Panc1 (cell line): ENCODE data around the gene MAP7. TPM values are rescaled to one million over a fixed set of nuclear protein-coding genes. Genes with fewer than 3 reads are reported as not detected.

Experiments
- ATAC-seq: fragments of 200-7000 bp; cut with Tn5 transposase; 2 replicates; pipeline ENCODE4 v1.9.1; 2020; ENCODE audit warnings: mild to moderate bottlenecking, moderate library complexity
- BruUV-seq: library from RNA; stranded (reverse); fragments of 400-500 nt; replicated peaks from 2 replicates; lab custom pipeline; 2021; lab: Mats Ljungman, UMichigan
- CTCF ChIA-PET: fragments of 300-600 bp; sonication (Branson Sonifier 250); formaldehyde crosslinking; loops from one replicate; lab custom pipeline; 2022; ENCODE audit warnings: antibody characterized with exemption; lab: Charles Lee
- POLR2A ChIA-PET: fragments of 300-600 bp; sonication (Branson Sonifier 250); formaldehyde crosslinking; loops from one replicate; lab custom pipeline; 2022; ENCODE audit warnings: antibody characterized with exemption; lab: Charles Lee
- DNase-seq: peaks from one replicate; pipeline ENCODE4 v3.0.0-alpha.2; 2010; ENCODE audit warnings: low read depth, low spot score
- H3K27ac ChIP-seq: 2 replicates; pipeline ENCODE4 v1.5.1; 2011; ENCODE audit warnings: mild to moderate bottlenecking, low read length, inconsistent platforms
- H3K27me3 ChIP-seq: fragments of 200-500 bp; sonication (Bioruptor generic); 2 replicates; pipeline ENCODE4 v1.6.0; 2014; ENCODE audit warnings: low read length, inconsistent platforms; ENCODE audit not compliant: control insufficient read depth, insufficient read depth
- H3K36me3 ChIP-seq: fragments of 200-500 bp; sonication (Bioruptor generic); 2 replicates; pipeline ENCODE4 v1.5.1; 2014; ENCODE audit warnings: inconsistent platforms, mild to moderate bottlenecking, low read length, moderate library complexity; ENCODE audit not compliant: control insufficient read depth, insufficient read depth
- H3K4me1 ChIP-seq: 2 replicates; pipeline ENCODE4 v1.5.1; 2011; ENCODE audit warnings: inconsistent platforms, mild to moderate bottlenecking, low read length, moderate library complexity; ENCODE audit not compliant: control insufficient read depth, insufficient read depth
- H3K4me3 ChIP-seq, 2 experiments: 2 replicates each; pipeline ENCODE4 v1.5.1; 2011 to 2012; ENCODE audit warnings: low read depth in 2 of 2, low read length in 2 of 2, mild to moderate bottlenecking in 2 of 2, inconsistent platforms in 1 of 2, moderate library complexity in 1 of 2
- H3K9me3 ChIP-seq: fragments of 200-500 bp; sonication (Bioruptor generic); 2 replicates; pipeline ENCODE4 v1.5.1; 2014; ENCODE audit warnings: low read depth, mild to moderate bottlenecking, inconsistent platforms, low read length, moderate library complexity; ENCODE audit not compliant: control insufficient read depth, insufficient read depth
- POLR2AphosphoS5 ChIP-seq: IDR thresholded peaks from 2 replicates; pipeline ENCODE4 v1.6.1; 2012; ENCODE audit warnings: mild to moderate bottlenecking, low read depth, low read length, moderate library complexity
- SIN3A ChIP-seq: IDR thresholded peaks from 2 replicates; pipeline ENCODE4 v1.6.1; 2012; ENCODE audit warnings: low read depth, mild to moderate bottlenecking, low read length, moderate library complexity, borderline replicate concordance; ENCODE audit not compliant: insufficient read depth
- TCF7L2 ChIP-seq: IDR thresholded peaks from 2 replicates; pipeline ENCODE4 v1.6.1; 2011; ENCODE audit warnings: mild to moderate bottlenecking, low read depth, low read length, inconsistent platforms
- in situ Hi-C: cut with HindIII; loops from 2 replicates; pipeline ENCODE4 v1.10.0; 2016; ENCODE audit warnings: low sequenced_read_pairs, low pct_unique_long_range_greater_than_20kb
- intact Hi-C: fragments of 100-400 bp; cut with micrococcal nuclease; formaldehyde crosslinking; loops from one replicate; pipeline ENCODE4 v1.10.0; 2022; ENCODE audit not compliant: unreplicated experiment
- total RNA-seq: library from RNA; stranded (reverse); gene quantifications from one replicate; pipeline ENCODE4 v1.2.1, GENCODE V29; 2021; ENCODE audit not compliant: unreplicated experiment
- TF ChIP-seq, protein P1 (sequence below), 2 experiments: IDR thresholded peaks; 2 replicates each; pipeline ENCODE4 v1.6.1; 2011 to 2012; ENCODE audit warnings: low read depth in 2 of 2, control low read depth in 1 of 2, low read length in 1 of 2, mild to moderate bottlenecking in 1 of 2, moderate library complexity in 1 of 2; ENCODE audit not compliant: insufficient read depth in 1 of 2
- TF ChIP-seq, protein P2 (sequence below): fragments of 450-650 bp; IDR thresholded peaks from 2 replicates; pipeline ENCODE4 v1.5.1; 2017; ENCODE audit warnings: mild to moderate bottlenecking

Gene MAP7
- total RNA-seq, 1 experiment from 2014 or later: 1.8 TPM

DNA sequence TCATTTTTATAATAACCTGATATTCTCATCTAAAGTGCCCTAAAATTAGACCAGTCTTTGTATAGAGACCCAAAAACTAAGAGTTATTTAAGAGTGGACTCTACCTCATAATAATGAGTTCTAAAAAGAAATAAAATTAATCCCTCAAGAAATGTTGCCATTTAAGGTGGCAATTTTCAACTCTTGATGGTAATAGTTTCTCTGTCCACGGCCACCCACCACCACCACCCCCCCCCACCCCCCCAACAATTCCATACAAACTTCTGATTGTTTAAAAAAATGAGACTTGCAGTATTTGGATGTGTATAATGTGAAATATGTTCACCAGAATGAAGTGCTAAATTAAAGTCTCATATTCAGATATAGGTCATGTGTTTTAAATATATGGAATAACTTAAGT, 2.4 kb downstream of the MAP7 start:
- DNase-seq (no peak), ATAC-seq (no peak)
- Histone ChIP-seq H3K27me3 (peaks cover 14% of the 10 kb centered on the region), H3K4me1 (peaks cover 5% of the 10 kb centered on the region; the same call in 1 of the 2 replicates), H3K36me3 (no peaks in the 10 kb centered on the region; the same call in 1 of the 2 replicates), H3K27ac (no peak overlapping the region), H3K9me3 (no peaks in the 10 kb centered on the region), H3K4me3 (no peak overlapping the region)
- TF ChIP-seq, protein P1, sequence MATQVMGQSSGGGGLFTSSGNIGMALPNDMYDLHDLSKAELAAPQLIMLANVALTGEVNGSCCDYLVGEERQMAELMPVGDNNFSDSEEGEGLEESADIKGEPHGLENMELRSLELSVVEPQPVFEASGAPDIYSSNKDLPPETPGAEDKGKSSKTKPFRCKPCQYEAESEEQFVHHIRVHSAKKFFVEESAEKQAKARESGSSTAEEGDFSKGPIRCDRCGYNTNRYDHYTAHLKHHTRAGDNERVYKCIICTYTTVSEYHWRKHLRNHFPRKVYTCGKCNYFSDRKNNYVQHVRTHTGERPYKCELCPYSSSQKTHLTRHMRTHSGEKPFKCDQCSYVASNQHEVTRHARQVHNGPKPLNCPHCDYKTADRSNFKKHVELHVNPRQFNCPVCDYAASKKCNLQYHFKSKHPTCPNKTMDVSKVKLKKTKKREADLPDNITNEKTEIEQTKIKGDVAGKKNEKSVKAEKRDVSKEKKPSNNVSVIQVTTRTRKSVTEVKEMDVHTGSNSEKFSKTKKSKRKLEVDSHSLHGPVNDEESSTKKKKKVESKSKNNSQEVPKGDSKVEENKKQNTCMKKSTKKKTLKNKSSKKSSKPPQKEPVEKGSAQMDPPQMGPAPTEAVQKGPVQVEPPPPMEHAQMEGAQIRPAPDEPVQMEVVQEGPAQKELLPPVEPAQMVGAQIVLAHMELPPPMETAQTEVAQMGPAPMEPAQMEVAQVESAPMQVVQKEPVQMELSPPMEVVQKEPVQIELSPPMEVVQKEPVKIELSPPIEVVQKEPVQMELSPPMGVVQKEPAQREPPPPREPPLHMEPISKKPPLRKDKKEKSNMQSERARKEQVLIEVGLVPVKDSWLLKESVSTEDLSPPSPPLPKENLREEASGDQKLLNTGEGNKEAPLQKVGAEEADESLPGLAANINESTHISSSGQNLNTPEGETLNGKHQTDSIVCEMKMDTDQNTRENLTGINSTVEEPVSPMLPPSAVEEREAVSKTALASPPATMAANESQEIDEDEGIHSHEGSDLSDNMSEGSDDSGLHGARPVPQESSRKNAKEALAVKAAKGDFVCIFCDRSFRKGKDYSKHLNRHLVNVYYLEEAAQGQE (IDR thresholded peaks at IDR 0.05; ENCODE audit: insufficient read depth in 1 of 2, low read depth in 2 of 2, low read length in 1 of 2): no peak
- TF ChIP-seq TCF7L2 (no peak), SIN3A (no peak), POLR2AphosphoS5 (no peak)
- TF ChIP-seq, protein P2, sequence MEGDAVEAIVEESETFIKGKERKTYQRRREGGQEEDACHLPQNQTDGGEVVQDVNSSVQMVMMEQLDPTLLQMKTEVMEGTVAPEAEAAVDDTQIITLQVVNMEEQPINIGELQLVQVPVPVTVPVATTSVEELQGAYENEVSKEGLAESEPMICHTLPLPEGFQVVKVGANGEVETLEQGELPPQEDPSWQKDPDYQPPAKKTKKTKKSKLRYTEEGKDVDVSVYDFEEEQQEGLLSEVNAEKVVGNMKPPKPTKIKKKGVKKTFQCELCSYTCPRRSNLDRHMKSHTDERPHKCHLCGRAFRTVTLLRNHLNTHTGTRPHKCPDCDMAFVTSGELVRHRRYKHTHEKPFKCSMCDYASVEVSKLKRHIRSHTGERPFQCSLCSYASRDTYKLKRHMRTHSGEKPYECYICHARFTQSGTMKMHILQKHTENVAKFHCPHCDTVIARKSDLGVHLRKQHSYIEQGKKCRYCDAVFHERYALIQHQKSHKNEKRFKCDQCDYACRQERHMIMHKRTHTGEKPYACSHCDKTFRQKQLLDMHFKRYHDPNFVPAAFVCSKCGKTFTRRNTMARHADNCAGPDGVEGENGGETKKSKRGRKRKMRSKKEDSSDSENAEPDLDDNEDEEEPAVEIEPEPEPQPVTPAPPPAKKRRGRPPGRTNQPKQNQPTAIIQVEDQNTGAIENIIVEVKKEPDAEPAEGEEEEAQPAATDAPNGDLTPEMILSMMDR: no peak
- ChIA-PET CTCF (interaction anchor here (0.6 to 1.2 kb wide), 5 partner anchors 13 to 307 kb away, joined by 3 to 9 read pairs (median 4); no protein-coding TSS in a partner anchor), POLR2A (no interaction called here)
- in situ Hi-C loops: no loop called here
- no TSS peak for BruUV-seq
- intact Hi-C loops: no loop called here

DNA sequence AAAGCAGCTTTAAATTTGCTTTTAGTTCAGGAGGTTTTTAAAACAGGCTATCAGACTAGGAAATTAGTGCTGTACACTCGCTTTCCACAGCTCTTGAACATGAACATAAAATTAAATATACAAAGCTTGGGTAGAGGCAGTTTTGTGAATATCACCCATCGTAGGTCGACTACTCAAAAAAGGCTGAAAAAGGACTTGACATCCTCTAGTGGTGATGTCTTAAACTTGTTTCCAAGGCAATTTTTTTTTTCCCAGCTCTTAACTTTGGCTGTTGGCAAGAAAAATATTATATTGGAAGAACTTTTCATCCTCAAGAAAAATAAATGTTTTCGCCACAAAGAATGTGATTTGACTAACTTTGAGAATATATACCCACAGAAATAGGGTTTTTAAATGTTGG, 2.9 kb downstream of the MAP7 start:
- no peak overlapping the region for H3K4me3 ChIP-seq
- TF ChIP-seq, protein P2: peak; percentile 89; the same call in 1 of the 2 replicates
- TF ChIP-seq POLR2AphosphoS5: no peak
- ChIA-PET CTCF (interaction anchor here (0.5 to 1.2 kb wide), 6 partner anchors 13 to 306 kb away, joined by 3 to 9 read pairs (median 4); no protein-coding TSS in a partner anchor), POLR2A (no interaction called here)
- H3K27me3 ChIP-seq: peaks cover 17% of the 10 kb centered on the region
- peaks cover 5% of the 10 kb centered on the region; the same call in 1 of the 2 replicates for H3K4me1 ChIP-seq
- no peaks in the 10 kb centered on the region; the same call in 1 of the 2 replicates for H3K36me3 ChIP-seq
- no peak overlapping the region for H3K27ac ChIP-seq
- no peaks in the 10 kb centered on the region for H3K9me3 ChIP-seq
- intact Hi-C loops: no loop called here
- BruUV-seq: no TSS peak
- in situ Hi-C loops: no loop called here
- DNase-seq (peak; percentile 54), ATAC-seq (no peak)
